H1 (cell line): ENCODE data around the gene RBM19.

Experiments used
- CTCF ChIP-seq, 3 experiments: IDR thresholded peaks; 1 replicate in 2 of 3; 2 replicates in 1 of 3; pipeline versions ENCODE4 v1.5.1 to v1.6.1; 2011; ENCODE audit warnings: low read length in 3 of 3, mild to moderate bottlenecking in 3 of 3, inconsistent platforms in 2 of 3, low read depth in 1 of 3, moderate library complexity in 1 of 3; ENCODE audit not compliant: insufficient read depth in 1 of 3; ENCODE audit errors: control extremely low read depth in 1 of 3
- FOSL1 ChIP-seq: IDR thresholded peaks from 2 replicates; pipeline ENCODE4 v1.6.1; 2011; ENCODE audit warnings: mild to moderate bottlenecking, low read depth, low read length, moderate library complexity; ENCODE audit not compliant: insufficient read depth
- GABPA ChIP-seq: IDR thresholded peaks from 2 replicates; pipeline ENCODE4 v1.6.1; 2011; ENCODE audit warnings: mild to moderate bottlenecking, low read length, moderate library complexity, borderline replicate concordance; ENCODE audit not compliant: insufficient read depth
- POLR2A ChIP-seq, 2 experiments: IDR thresholded peaks; 1 replicate in 1 of 2; 2 replicates in 1 of 2; pipeline ENCODE4 v1.6.1; 2011; ENCODE audit warnings: low read depth in 2 of 2, low read length in 2 of 2, mild to moderate bottlenecking in 2 of 2; ENCODE audit errors: control extremely low read depth in 1 of 2

DNA sequence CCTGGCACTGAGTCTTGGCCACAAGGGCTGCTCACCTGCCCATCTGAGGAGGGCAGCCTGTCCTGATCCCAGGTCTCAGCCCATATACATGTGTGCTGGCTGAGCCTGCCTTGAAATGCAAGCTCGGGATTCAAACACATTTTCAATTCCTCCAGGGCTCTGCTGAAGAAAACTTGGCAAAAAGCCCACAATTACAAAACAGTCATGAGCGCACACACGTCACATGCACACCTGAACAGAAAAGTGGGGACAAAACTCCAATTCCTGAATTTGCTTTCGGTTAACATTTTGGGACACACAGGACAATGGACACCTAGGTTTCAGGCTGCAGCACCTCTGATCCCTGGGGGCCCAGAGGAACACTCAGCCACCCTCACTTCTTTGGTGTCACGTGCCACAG, 113.9 kb downstream of the RBM19 start:
- TF ChIP-seq GABPA (no peak), CTCF (IDR thresholded peaks at IDR 0.05; ENCODE audit: control extremely low read depth in 1 of 3, insufficient read depth in 1 of 3, low read depth in 1 of 3, low read length in 3 of 3) (no peak), POLR2A (IDR thresholded peaks at IDR 0.05; ENCODE audit: control extremely low read depth in 1 of 2, low read depth in 2 of 2, low read length in 2 of 2) (no peak), FOSL1 (no peak)
